Activated CD4-positive, CD25-positive, alpha-beta regulatory T cell treated with anti-CD3 and anti-CD28 coated beads, Interleukin-2, amount 50 U/mL, for 72 hours (primary cell): Measurements from ENCODE around the gene METTL15.
"Not testable (repeated sequence)": the region's sequence is repeated elsewhere in the genome, so short reads cannot be mapped to it uniquely, and the experiment has no call there.

ENCODE experiments used
- DNase-seq: peaks from one replicate; pipeline ENCODE4 v3.0.0; 2021

The METTL15 gene, protein sequence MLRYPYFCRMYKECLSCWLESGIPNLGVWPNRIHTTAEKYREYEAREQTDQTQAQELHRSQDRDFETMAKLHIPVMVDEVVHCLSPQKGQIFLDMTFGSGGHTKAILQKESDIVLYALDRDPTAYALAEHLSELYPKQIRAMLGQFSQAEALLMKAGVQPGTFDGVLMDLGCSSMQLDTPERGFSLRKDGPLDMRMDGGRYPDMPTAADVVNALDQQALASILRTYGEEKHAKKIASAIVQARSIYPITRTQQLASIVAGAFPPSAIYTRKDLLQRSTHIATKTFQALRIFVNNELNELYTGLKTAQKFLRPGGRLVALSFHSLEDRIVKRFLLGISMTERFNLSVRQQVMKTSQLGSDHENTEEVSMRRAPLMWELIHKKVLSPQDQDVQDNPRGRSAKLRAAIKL

DNA sequence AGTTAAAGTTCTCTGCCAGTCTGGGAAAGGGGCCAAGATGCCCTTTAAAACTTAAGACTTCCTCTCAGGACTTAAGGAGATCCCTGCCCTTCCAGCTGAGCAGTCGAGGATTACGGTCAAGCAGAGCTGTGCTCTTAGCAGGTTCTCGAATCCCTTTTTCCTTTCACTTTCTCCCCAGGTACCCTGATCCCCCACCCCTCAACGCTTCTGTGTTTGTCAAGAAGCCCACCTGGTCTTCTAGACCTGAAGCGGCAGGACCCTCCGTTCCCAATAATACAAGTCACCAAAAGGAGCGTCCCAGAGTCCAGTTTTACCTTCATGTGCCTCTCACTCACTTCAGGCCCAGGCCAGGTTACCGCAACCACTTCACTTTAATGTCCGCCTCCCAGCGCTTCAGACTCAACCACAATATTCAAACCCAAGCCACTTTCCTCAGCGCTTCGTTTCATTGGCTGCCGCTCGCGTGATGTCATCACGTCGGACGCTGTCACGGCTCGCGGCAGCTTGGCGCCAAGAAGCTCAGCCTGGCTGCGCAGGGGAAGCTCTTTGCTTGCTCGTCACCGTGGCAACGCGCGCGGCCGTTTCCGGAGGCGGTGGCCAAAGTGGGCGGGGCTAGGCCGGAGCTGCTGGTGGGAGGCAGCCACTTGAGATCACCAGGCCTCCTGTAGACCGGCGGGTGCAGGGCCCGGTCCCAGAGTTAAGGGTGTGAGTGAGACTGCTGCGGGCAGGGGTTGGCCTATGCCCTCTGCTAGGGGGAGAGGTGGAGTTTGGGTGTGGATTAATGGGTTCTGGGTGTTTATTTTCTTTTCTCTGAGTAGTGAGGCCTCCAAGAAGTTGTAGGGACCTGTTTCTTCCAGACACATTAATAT is at the start of gene METTL15, which contains the start of gene KIF18A:
Gene METTL15, plus strand, starts transcription at position 639 of the 869 bp plus-strand sequence. CDS start 4,947 bp downstream, outside the sequence.
Gene KIF18A, minus strand, starts transcription at position 407 of the 869 bp plus-strand sequence. CDS start 10,209 bp downstream, outside the sequence.
- DNase-seq = peak; percentile 99

DNA sequence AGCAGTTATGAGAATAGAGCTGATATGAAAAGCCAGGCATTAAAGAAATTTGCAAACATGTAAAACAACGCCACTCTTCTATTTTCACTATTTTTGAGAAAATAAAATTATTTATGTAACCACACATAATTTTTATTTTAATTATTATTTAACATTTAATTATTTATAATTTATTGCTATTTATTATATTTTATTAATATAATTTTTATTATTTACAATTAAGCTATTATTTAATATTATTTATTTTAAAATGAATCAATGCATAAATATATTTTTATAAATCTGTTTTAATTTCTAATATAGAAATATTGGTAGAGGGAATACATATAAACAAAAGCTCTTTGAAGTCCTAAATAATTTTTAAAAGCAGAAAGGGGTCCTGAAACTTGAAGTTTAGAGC is 36.9 kb upstream of the METTL15 start:
- DNase-seq = no peak

DNA sequence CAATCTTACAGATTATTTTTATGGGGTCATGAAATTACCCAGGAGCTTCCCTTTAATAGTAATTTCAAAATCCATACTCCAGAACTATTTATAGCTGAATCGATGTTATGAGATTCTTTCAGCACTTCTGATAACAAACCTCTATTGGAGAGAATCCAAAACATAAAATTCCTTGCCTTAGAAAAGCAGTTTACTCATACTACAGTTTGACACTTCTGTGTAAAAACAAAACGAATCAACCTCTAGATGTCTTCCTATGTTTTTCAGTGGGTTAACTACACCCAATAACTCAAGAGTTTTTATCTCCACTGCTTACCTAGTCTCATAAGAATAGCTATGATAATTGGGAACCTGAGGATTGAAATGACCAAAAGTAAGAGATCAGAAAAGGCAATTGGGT is 35.9 kb upstream of the METTL15 start:
- DNase-seq = no peak

DNA sequence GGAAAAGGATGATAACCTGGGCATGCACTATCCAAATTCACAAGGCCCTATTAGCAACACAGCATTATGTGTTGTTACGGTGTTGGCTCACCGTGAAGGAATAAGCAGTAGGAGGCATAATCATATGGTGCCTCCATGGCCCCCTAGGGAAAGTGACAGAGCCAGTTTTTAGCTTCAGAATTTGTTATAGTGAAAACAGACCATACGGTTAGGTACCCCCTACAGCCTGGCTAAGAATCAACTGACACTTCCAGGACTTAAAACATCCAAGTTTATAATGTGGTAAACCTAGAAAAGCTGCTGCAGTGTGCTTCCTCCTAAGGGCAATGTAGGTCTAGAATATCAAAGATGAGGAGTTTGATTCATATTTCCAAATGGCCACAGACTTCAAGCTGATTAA is 30.7 kb upstream of the METTL15 start:
- no peak for DNase-seq

DNA sequence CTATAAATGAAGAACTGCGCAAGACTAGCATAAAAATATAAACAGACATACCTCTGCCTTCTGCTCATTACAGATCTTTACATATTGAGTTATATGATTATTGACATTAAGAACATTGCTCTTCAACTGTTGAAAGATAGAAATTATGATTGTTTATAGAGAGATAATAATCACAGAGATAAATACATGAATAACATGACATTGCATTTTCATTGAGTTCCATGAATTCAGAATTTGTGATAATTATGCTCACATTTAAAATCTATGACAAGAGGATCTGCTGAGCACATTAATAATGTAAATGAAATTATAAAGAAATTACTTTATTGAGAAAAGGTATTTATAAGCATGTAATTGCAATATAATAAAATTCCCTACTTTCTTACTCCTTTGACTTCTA is 25.1 kb upstream of the METTL15 start:
- no peak for DNase-seq

DNA sequence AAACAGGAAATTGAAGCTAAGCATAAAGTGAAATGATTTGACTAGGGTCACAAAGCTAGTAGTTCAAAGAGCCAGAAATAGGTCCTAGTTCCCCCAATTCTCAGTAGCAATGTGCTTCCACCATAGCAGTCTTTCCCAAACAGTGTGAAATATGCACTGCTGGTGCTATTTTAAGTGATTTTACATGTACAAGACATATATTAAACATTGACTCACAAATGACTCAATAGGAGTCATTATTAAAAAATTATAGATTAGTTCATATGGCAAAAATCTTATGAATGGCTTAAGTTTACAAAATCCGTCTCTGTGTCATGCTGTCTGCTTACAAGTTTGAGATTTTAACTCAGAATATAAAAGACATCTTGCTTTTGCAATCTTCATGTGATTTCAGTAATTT is 21.6 kb upstream of the METTL15 start:
- no peak for DNase-seq

DNA sequence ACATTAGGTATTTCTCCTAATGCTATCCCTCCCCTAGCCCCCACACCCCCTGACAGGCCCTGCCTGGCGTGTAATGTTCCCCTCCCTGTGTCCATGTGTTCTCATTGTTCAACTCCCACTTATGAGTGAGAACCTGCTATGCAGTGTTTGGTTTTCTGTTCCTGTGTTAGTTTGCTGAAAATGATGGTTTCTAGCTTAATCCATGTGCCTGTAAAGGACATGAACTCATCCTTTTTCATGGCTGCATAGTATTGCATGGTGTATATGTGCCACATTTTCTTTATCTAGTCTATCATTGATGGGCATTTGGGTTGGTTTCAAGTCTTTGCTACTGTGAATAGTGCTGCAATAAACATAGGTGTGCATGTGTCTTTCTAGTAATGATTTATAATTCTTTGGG is 21.0 kb upstream of the METTL15 start:
- not testable (repeated sequence) for DNase-seq

DNA sequence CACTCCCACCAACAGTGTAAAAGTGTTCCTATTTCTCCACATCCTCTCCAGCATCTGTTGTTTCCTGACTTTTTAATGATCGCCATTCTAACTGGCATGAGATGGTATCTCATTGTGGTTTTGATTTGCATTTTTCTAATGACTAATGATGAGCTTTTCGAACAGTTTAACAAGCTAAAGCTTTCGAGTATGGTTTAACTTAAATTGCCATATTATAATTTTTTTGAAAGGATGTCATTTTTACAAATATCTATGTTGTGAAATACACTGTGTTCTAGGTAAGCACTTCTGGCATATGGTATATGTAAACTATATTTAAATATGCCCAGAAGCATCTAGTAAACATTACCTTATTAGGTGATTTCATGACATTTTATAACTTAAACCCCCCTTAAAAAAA is 20.5 kb upstream of the METTL15 start:
- DNase-seq = not testable (repeated sequence)

DNA sequence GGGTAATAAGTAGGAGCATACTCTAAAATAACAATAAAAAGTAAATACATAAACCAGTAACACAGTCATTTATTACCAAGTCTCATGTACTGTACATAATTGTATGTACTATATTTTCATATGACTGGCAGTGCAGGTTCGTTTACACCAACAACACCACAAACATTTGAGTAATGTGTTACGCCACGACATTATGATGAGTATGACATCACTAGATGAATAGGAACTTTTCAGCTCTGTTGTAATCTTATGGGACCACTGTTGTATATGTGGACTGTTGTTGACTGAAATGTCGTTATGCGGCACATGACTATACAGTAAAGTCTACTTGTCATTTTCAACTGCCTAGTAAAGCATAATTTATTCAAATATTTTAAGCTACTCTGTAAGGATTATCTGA is 18.8 kb upstream of the METTL15 start:
- no peak for DNase-seq

DNA sequence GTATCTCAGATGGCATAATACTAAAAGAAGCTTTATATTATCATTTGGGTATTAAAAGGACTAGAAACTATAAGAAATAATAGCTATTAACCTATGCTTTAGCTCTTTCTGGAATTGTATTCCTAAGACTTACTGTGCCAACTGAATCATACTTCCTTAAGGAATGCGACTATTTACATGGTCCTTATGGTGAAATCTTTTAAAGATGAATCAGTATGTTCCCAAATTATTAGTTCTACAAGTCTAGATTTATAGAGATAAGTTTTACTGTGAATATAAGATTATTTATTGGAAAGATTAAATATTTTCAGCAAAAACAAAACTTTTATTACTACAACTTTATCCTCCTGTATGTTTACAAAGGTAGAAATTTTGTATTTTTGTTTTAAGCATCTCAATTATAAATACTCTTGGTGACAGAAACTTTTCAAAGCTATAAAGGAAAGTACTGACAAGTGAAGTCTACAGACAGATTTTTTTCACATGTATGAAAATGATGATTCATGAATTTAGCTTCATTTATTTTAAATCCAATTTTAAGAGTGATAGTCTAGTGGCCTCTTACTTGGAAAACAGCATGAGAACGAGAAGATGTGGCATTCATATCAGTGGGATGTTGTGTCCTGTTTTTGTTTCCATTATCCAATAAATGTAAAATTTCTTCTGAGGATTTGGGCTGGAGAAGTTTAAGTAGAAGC is 18.0 kb upstream of the METTL15 start:
- no peak for DNase-seq

DNA sequence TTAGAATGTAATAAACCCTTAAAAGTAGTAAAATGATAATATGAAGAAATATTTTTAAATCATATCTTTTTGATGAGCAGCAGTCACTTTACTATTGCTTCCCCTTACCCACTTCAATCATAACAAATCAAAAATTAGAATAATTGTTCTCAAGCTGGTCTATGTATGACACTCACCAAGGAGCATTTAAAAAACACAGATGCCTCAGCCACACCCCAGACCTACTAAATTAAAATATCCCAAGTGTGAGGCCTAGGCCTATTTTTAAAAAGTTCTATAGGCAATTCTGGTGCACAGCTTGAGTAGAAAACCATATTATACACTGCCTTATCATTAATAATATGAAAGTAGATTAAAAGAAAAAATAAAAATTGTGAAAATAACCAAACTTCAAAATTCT is 15.4 kb upstream of the METTL15 start:
- no peak for DNase-seq

DNA sequence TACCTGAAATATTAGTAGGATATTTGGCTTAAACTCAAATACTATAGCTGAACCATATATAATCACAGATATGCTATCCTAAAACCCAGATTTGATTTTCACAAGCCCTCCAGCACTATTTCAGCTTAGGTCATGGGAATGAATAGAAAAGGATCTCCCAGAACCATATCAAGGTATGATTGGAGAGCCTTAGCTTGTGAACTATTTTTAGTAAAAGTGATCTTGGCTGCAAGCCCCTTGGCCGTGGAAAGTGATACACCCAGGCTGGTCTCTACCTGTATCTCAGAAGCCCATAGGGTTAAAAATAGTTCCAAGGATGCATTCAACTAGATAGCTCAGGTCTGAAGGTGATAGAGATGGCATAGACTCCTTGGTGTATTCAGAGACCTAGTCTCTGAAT is 9.9 kb upstream of the METTL15 start:
- no peak for DNase-seq

DNA sequence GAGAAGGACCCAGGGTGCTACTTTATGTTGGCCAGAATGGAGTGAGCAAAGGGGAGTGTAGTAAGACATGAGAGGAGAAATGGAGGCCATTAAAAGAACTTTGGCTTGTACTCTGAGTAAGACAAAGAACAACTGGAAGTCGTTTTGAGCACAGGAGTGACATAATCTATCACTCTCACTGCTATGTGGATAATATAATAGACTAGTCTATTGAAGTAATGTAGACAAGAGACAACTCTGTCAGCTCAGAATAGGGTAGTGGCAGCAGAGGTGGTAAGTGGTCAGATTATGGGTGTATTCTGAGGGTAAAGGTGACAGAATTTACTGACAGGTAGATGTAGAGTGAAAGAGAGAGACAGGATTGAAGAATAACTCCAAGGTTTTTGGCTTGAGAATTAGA is 8.5 kb upstream of the METTL15 start:
- DNase-seq = no peak

DNA sequence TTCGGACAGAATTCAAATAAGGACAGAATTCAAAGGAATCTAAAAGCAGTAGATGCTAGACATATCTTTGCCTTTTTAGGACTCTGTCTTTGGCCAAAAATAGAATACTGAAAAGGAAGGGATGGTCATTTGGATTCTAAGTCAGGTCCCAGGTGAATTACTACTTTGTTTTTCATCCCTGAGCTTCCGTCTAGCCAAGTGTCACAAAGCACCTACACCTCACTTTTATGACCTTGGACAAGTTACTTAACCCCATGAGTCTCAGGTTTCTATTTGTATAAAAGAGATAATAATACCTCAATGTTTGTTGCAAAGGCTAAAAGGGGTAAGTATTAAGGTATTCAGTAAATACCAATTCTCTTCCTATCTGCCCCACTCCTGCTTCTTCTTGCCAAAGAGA is 7.5 kb upstream of the METTL15 start:
- DNase-seq = no peak

DNA sequence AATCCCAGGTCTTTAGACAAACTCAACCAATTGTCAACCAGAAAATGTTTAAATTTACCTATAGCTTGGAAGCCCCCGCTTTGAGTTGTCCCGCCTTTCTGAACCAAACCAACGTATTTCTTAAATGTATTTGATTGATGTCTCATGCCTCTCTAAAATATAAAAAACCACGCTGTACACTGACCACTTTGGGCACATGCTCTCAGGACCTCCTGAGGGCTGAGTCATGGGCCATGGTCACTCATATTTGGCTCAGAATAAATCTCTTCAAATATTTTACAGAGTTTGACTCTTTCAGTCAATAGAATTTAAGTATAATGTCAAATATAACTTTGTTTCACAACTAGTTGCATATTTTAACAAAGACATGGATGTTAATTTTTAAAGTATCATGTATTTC is 5.9 kb upstream of the METTL15 start:
- DNase-seq = not testable (repeated sequence)

DNA sequence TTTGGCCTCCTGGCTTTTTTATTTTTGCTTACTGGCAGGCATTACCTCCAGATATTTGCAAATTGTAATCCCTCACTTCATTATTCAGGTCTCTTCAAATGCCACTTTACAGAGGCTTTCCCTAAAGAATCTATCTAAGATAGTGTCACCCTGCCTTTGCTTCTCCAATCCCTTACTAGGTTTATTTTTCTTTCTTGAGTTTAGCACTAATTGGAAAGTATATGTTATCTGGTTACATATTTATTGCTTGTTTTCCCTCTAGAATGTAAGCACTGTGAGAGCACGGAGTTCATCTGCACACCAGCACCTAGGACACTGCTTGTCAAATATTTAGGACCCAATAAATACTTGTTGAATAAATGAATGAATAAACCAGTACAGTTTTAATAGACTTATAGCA is 3.8 kb upstream of the METTL15 start:
- DNase-seq = no peak

DNA sequence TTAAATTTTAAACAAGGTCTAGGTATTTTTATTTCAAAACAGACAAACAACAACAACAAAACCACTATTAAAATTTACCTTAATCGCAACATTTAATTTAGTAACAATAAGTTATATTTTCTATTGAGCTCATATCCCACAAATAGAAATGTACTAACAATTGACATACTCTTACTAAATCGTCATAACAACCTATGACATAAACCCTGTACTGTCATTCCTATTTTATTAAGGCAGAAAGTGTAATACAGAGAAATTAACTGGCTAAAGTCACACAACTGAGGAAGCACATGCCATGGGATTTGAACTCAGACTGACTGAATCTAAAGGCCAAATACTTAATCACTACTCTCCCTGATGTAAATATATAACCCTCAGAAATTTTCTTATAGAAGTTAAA is 3.2 kb upstream of the METTL15 start:
- no peak for DNase-seq

DNA sequence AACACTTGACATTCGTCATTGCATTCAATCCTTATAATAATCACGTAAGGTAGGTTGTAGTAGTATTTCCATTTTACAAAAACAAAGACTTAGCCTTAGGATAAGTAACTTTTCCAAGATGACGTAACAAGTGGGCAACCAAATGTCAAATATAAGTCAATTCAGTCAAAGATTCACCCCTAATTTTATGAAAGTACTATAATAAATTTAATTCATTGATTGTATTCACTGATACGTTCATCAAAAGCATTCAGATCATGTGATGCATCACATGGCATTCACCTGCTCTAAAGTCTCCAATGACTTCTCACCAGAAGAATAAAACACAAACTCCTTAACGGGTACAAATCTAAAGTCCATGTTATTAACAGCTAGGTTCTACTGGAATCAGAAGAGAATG is 2.3 kb upstream of the METTL15 start:
- DNase-seq = no peak

DNA sequence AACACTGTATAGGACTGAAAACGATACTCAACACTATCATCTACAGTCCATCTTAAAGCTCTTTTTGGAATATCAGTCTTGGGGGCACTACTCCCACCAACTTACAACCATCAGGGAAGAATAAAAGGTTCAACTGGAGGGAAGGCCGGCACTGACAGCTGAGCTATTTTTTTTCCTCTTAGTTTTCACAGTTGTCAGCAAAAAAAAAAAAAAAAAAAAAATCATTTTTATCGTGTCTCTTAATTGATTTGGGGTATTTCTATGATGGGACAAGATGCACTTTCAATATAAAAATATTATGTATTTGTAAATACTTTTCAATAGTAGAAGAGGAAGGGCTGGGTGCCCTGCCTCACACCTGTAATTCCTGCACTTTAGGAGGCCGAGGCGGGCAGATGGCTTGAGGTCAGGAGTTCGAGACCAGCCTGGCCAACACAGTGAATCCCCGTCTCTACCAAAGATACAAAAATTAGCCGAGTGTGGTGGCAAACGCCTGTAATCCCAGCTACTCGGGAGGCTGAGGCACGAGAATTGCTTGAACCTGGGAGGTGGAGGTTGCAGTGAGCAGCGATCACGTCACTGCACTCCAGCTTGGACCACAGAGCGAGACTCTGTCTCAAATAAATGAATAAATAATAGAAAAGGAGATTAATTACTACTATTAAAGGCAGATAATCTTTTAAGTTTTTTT is 1.7 kb upstream of the METTL15 start:
- no peak for DNase-seq

DNA sequence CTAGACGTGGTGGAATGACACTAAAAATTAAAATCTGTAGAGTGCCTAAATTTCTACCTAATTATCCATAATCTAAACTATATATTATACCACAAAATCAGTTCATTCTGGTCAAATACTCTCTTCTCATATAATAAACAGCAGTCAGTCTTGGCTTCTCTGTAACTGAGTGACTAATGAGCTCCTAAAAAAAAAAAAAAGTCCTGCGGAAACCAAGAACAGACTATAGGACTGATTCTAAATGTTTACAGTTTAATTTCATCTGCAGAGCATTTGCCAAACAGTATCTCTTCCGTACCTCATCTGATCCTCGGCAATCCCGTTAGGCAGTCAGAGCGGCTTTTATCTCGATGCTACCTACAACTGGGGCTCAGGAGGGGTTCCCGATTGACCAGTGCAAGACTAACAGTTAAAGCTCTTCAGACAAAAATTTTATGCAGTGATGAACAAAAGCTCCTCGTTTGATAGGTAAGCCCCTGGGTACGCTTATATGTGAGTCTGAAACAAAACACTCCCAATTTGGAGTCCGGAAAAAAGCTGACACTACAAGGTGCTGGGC is 918 bp upstream of the METTL15 start:
- DNase-seq = no peak

DNA sequence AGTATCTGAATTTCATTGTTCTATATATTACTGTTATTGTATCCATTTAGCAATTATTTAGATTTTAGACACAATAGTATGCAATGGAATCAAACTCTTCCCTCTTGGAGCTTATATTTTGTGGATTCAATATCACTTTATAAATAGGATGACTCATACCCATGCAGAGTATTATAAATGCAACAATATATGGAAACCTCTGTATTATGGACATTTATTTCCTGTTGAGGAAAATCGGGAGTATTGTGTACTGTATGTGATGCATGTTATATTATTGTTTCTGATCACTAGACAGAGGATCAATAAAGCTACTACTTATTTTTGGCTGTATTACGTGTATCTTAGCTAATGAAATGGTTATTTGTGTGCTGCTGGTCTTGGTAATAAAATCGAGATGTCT is 770 bp downstream of the METTL15 start:
- no peak for DNase-seq

DNA sequence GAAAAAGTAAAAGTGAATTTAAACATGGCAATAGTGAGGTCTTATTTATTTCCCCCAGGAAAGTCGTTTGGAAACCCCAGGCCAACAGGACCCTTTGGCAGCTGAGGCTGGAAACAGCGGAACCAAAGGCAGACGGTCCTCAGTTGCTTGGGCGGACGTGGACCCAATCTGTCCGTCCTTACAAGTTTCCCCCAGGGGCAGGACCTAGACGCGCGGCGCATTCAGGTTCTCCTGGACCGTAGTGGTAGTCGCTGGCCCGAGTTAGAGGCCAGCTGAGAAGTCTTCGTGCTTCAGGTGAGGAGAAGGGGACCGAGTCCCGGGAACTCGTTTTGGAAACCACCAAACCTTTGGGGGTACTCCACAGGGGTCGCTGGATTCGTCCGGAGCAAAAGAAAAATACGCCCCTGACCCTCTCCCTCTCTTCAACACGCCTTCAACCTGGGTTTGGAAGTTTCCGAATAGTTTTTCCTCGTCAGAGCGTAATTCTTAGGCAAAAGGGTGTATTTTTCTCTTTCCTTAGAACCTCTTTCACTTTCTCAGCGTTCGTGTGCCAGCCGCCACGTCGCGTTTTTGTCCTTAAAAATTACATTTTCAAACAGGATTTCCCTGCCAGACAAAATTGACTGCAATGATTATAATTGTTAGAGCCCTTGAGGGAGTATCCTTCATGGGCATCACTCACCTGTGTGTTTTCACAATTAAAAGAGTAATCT is 2.1 kb downstream of the METTL15 start:
- peak; percentile 52 for DNase-seq
